ENCODE data around the gene SPCS3.
"Not testable (repeated sequence)": the region's sequence is repeated elsewhere in the genome, so short reads cannot be mapped to it uniquely, and the experiment has no call there.

The SPCS3 gene

DNA sequence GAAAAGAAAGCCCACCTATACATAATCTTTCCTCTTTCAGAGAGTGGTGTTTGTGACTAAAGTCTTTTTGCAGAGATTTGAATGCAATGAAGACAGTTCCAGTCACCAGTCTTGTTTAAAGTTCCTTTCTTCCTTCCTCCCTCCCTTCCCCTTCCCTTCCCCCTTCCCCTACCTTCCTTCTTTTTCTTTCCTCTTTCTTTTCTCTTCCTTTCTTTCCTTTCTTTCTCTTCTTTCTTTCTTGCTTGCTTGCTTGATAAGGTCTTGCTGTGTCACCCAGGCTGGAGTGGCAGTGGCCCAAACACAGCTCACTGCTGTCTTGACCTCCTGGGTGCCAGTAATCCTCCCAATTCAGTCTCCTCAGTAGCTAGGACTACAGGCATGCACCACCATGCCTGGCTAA, 31.7 kb upstream of the SPCS3 start:
- no peak for DNase-seq
- Histone ChIP-seq H3K27ac (no peak overlapping the region), H3K36me3 (no peaks in the 10 kb centered on the region), H3K4me1 (peaks cover 0 to 9% (median 0%) of the 10 kb centered on the region in 4 donors), H3K4me3 (no peak overlapping the region), H3K9me3 (no peaks in the 10 kb centered on the region), H3K27me3 (no peaks in the 10 kb centered on the region)
- no peak for TF ChIP-seq CTCF (IDR thresholded peaks at IDR 0.05)
- intact Hi-C loops (cut with DNase I; ENCODE audit: low total_unique reads) = no loop called here

- H3K4me1 ChIP-seq = peaks cover 0 to 9% (median 0%) of the 10 kb centered on the region in 4 donors
- intact Hi-C loops (cut with DNase I; ENCODE audit: low total_unique reads) = no loop called here
- H3K9me3 ChIP-seq = no peaks in the 10 kb centered on the region
- H3K27me3 ChIP-seq = no peaks in the 10 kb centered on the region
- DNase-seq = no peak
- no peaks in the 10 kb centered on the region for H3K36me3 ChIP-seq
- TF ChIP-seq CTCF (IDR thresholded peaks at IDR 0.05) = no peak
- no peak overlapping the region for H3K4me3 ChIP-seq
- H3K27ac ChIP-seq = no peak overlapping the region
Observed at GRCh38 chr4:176289561-176289960, 30.2 kb upstream of the SPCS3 start.

- Histone ChIP-seq H3K4me3 (no peak overlapping the region), H3K36me3 (no peaks in the 10 kb centered on the region), H3K27ac (no peak overlapping the region), H3K4me1 (peaks cover 0 to 9% (median 0%) of the 10 kb centered on the region in 4 donors), H3K9me3 (no peaks in the 10 kb centered on the region), H3K27me3 (no peaks in the 10 kb centered on the region)
- no peak for DNase-seq
- no peak for TF ChIP-seq CTCF (IDR thresholded peaks at IDR 0.05)
- intact Hi-C loops (cut with DNase I; ENCODE audit: low total_unique reads) = no loop called here
Observed at GRCh38 chr4:176290520-176290919, 29.2 kb upstream of the SPCS3 start.

GRCh38 chr4:176291748-176292147, 28.0 kb upstream of the SPCS3 start:
- peaks cover 0 to 3% (median 0%) of the 10 kb centered on the region in 4 donors for H3K4me1 ChIP-seq
- H3K27me3 ChIP-seq = no peaks in the 10 kb centered on the region
- no peak overlapping the region for H3K4me3 ChIP-seq
- TF ChIP-seq CTCF (IDR thresholded peaks at IDR 0.05) = no peak
- no peaks in the 10 kb centered on the region for H3K9me3 ChIP-seq
- H3K27ac ChIP-seq = no peak overlapping the region
- no peak for DNase-seq
- no peaks in the 10 kb centered on the region for H3K36me3 ChIP-seq
- intact Hi-C loops (cut with DNase I; ENCODE audit: low total_unique reads) = no loop called here

GRCh38 chr4:176292920-176293319, 26.8 kb upstream of the SPCS3 start:
- no peak for TF ChIP-seq CTCF (IDR thresholded peaks at IDR 0.05)
- Histone ChIP-seq H3K9me3 (no peaks in the 10 kb centered on the region), H3K27me3 (no peaks in the 10 kb centered on the region), H3K4me1 (no peaks in the 10 kb centered on the region), H3K4me3 (no peak overlapping the region), H3K36me3 (no peaks in the 10 kb centered on the region), H3K27ac (no peak overlapping the region)
- intact Hi-C loops (cut with DNase I; ENCODE audit: low total_unique reads) = no loop called here
- DNase-seq = no peak

- Histone ChIP-seq H3K4me1 (no peaks in the 10 kb centered on the region), H3K4me3 (no peak overlapping the region), H3K9me3 (no peaks in the 10 kb centered on the region), H3K36me3 (no peaks in the 10 kb centered on the region), H3K27ac (no peak overlapping the region), H3K27me3 (no peaks in the 10 kb centered on the region)
- intact Hi-C loops (cut with DNase I; ENCODE audit: low total_unique reads) = no loop called here
- DNase-seq = no peak
- no peak for TF ChIP-seq CTCF (IDR thresholded peaks at IDR 0.05)
Observed at GRCh38 chr4:176293660-176294059, 26.1 kb upstream of the SPCS3 start.

DNA sequence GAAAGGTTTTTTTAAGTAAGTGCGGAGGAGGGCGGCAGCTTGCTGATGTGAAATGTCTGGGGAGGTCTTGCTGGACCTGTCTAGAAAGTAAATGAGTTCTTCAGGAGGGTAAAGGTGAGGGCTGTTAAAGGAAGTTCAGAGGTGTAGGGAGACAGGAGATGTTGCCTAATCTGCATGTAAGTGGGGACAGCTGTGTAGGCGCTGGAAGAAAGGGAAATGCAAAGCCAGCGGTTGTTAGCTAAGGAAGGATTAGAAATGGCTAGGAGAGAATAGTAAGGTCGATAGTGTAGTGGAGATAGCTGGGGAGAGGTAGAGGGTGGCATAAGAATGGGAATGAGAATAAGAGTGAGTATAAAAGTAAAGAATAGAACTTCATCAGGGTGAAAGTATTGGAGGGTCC, 23.9 kb upstream of the SPCS3 start:
- H3K9me3 ChIP-seq; H3K27ac ChIP-seq; DNase-seq; intact Hi-C loops (cut with DNase I; ENCODE audit: low total_unique reads); H3K36me3 ChIP-seq; H3K4me3 ChIP-seq; H3K27me3 ChIP-seq; H3K4me1 ChIP-seq: not testable (repeated sequence)
